Body of pancreas (tissue), 4 donors: ENCODE results near the gene PARP16. TPM values are rescaled to one million over a fixed set of nuclear protein-coding genes. Genes with fewer than 3 reads are reported as not detected.

Source experiments
- ATAC-seq: fragments of 150-250 bp; one replicate; pipeline ENCODE4 v1.9.1; 2016
- DNase-seq, 4 donors: peaks; one replicate each; pipeline ENCODE4 v3.0.0-alpha.2; 2019
- H3K27ac ChIP-seq, 4 donors: fragments of 200-600 bp; sonication (generic); 1 replicate in 3 of 4; 2 replicates in 1 of 4; pipeline versions ENCODE4 v1.5.1 to v1.6.1; 2016 to 2019; ENCODE audit warnings: mild to moderate bottlenecking in 1 of 4, mixed read lengths in 1 of 4, moderate library complexity in 1 of 4
- H3K27me3 ChIP-seq, 2 donors: fragments of 200-600 bp; sonication (generic); one replicate each; pipeline ENCODE4 v1.6.0; 2016; ENCODE audit warnings: mild to moderate bottlenecking in 1 of 2
- H3K36me3 ChIP-seq, 2 donors: fragments of 200-600 bp; sonication (generic); replicated peaks in 1 of 2; 2 replicates each; pipeline ENCODE4 v1.5.1; 2016; ENCODE audit warnings: low read depth in 2 of 2; ENCODE audit not compliant: insufficient read depth in 1 of 2
- H3K4me1 ChIP-seq: fragments of 200-600 bp; sonication (generic); one replicate; pipeline ENCODE4 v1.6.0; 2016
- H3K4me3 ChIP-seq, 2 donors: fragments of 200-600 bp; sonication (generic); 1 replicate in 1 of 2; 2 replicates in 1 of 2; pipeline ENCODE4 v1.5.1; 2016 to 2019
- H3K9me3 ChIP-seq, 3 donors: fragments of 200-600 bp; sonication (generic); 1 replicate in 2 of 3; 2 replicates in 1 of 3; pipeline ENCODE4 v1.5.1; 2016
- CTCF ChIP-seq, 7 experiments: fragments of 450-650 bp in 4 of 7; fragments of 200-600 bp in 3 of 7; sonication (generic) in 3 of 7; IDR thresholded peaks; one replicate each; pipeline ENCODE4 v1.5.1; 2016 to 2019; ENCODE audit warnings: antibody characterized with exemption in 7 of 7
- POLR2A ChIP-seq, 3 donors: fragments of 450-650 bp; IDR thresholded peaks; one replicate each; pipeline ENCODE4 v1.6.1; 2016; ENCODE audit warnings: antibody characterized with exemption in 3 of 3, mild to moderate bottlenecking in 2 of 3
- WGBS, 2 donors: methylation state at CpG; one replicate each; pipeline ENCODE4 v1.1.5; 2017; 5-methylcytosine and 5-hydroxymethylcytosine counted together
- intact Hi-C: fragments of 100-400 bp; cut with DNase I; formaldehyde crosslinking; loops from one replicate; pipeline ENCODE4 v1.15.1; 2023
- total RNA-seq, 2 donors: library from RNA; depleted of rRNA; stranded (reverse); fragments of >200 nt; gene quantifications; one replicate each; pipeline ENCODE4 v1.1.0, GENCODE V29; 2016

The PARP16 gene
- total RNA-seq, 2 donors from 2014 or later = 5.2 to 17.5 TPM

- no peak for DNase-seq
- no peak for TF ChIP-seq CTCF (IDR thresholded peaks at IDR 0.05)
- no peak for TF ChIP-seq POLR2A (IDR thresholded peaks at IDR 0.05)
- H3K9me3 ChIP-seq = no peaks in the 10 kb centered on the region
- ATAC-seq = no peak
- no peak overlapping the region for H3K4me3 ChIP-seq
- H3K36me3 ChIP-seq = no peaks in the 10 kb centered on the region
- 75 to 86% methylated on average over 2 of the region's 2 CpGs for WGBS, 2 donors
- intact Hi-C loops = no loop called here
- peaks cover 4% of the 10 kb centered on the region for H3K4me1 ChIP-seq
- no peaks in the 10 kb centered on the region for H3K27me3 ChIP-seq
- H3K27ac ChIP-seq = no peak overlapping the region
Measured at GRCh38 chr15:65326818-65327217, 40.1 kb upstream of the PARP16 start.

DNA sequence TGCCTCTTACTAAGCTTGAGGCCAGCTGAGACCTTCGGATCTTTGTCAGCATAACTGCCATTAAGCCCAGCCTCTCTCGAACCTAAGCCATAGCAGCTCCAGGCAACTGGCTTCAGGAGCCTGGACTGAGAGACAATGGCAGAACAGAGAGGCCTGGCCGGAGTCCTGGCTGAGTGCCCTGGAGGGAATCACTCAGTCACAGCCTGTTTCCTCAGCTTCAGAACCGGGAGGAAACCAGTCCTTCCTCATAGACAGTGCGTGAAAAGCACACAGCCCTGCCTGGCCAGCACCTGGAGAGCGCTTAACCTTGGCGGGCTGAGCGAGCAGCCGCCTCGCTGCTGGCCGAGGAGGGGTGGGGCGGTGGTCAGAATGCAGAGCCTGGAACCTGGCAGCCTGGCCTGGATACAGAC, 39.4 kb upstream of the PARP16 start:
- no peaks in the 10 kb centered on the region for H3K27me3 ChIP-seq
- WGBS, 2 donors = 32 to 35% methylated on average over 3 to 6 of the region's 12 CpGs
- ATAC-seq = peak; percentile 50
- peak in 3 of 4 donors; percentile 8 to 45 (median 25) for DNase-seq
- H3K4me1 ChIP-seq = peaks cover 4% of the 10 kb centered on the region
- no peak overlapping the region for H3K4me3 ChIP-seq
- intact Hi-C loops = no loop called here
- no peak overlapping the region for H3K27ac ChIP-seq
- TF ChIP-seq CTCF (IDR thresholded peaks at IDR 0.05) (no peak), POLR2A (IDR thresholded peaks at IDR 0.05) (no peak)
- H3K36me3 ChIP-seq = no peaks in the 10 kb centered on the region
- no peaks in the 10 kb centered on the region for H3K9me3 ChIP-seq

GRCh38 chr15:65323071-65323511, 36.4 kb upstream of the PARP16 start:
- ATAC-seq (peak; percentile 19), DNase-seq (peak in 3 of 4 donors; percentile 62 to 72 (median 65))
- H3K4me3 ChIP-seq = no peak overlapping the region
- no peaks in the 10 kb centered on the region for H3K9me3 ChIP-seq
- WGBS, 2 donors = 6 to 8% methylated on average over 6 to 9 of the region's 9 CpGs
- H3K27ac ChIP-seq = no peak overlapping the region
- peaks cover 4% of the 10 kb centered on the region for H3K4me1 ChIP-seq
- intact Hi-C loops = no loop called here
- H3K36me3 ChIP-seq = no peaks in the 10 kb centered on the region
- H3K27me3 ChIP-seq = no peaks in the 10 kb centered on the region
- TF ChIP-seq CTCF (IDR thresholded peaks at IDR 0.05) = no peak
- no peak for TF ChIP-seq POLR2A (IDR thresholded peaks at IDR 0.05)

DNA sequence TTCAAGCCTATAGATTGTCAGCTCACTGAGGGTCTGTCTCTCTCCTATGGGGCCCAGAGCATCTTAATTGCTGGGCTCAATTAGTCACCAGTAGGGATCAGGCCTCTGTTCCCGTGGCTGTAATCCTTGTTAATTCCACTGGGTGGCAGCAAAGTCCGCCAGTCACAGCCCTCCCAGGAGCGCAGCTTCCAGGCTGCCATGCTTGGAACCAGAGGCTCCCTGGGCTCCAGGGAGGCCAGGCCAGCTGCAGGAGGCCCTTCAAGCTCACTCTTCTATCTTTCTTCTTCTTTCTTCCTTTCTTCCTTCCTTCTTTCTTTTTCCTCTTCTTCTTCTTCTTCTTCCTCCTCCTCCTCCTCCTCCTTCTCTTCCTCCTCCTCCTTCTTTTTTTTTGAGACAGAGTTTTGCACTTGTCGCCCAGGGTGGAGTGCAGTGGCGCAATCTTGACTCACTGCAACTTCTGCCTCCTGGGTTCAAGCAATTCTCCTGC, 32.2 kb upstream of the PARP16 start:
- peak; percentile 83 to 97 (median 95) for TF ChIP-seq CTCF (IDR thresholded peaks at IDR 0.05)
- TF ChIP-seq POLR2A (IDR thresholded peaks at IDR 0.05) = no peak
- H3K27ac ChIP-seq = no peak overlapping the region
- intact Hi-C loops = loop anchor here (5.0 kb wide), 1 partner anchor 68 kb away; no protein-coding TSS in a partner anchor

DNA sequence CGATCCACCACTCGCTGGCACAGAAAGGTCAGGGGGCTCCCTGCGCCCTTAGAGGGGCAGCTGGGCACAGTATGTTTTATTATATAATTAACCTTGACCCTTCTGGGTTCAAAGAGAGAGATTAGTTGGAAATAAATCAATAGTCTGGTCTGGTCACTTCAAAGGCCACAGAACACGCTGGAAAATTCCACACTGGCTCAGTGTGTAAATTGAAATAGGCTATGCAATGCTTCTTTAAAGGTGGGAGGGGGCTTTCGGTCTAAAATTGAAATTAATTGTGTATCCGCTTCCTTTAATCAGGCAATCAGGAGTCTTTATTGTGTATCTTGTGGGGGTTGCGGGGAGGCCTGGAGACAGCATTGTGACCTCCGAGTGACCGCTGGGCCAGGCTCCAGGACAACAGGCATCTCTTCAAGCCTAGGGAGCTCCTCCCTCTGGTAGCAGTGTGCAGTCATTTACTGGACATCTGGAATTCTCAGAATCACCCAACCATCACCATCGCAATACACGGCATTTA, 25.8 kb upstream of the PARP16 start:
- Histone ChIP-seq H3K27me3 (no peaks in the 10 kb centered on the region), H3K4me1 (no peaks in the 10 kb centered on the region), H3K9me3 (no peaks in the 10 kb centered on the region), H3K4me3 (no peak overlapping the region), H3K27ac (no peak overlapping the region), H3K36me3 (no peaks in the 10 kb centered on the region)
- DNase-seq = no peak
- TF ChIP-seq POLR2A (IDR thresholded peaks at IDR 0.05) = no peak
- no peak for TF ChIP-seq CTCF (IDR thresholded peaks at IDR 0.05)
- intact Hi-C loops = no loop called here
- no peak for ATAC-seq
- WGBS, 2 donors = 71 to 72% methylated on average over 11 of the region's 11 CpGs

More for the DNA sequence above, 32.2 kb upstream of the PARP16 start:
- no peaks in the 10 kb centered on the region for H3K36me3 ChIP-seq
- DNase-seq (peak; percentile 83 to 86 (median 83)), ATAC-seq (peak; percentile 98)
- no peaks in the 10 kb centered on the region for H3K27me3 ChIP-seq
- 37 to 40% methylated on average over 5 of the region's 5 CpGs for WGBS, 2 donors
- H3K9me3 ChIP-seq = no peaks in the 10 kb centered on the region
- H3K4me3 ChIP-seq = no peak overlapping the region
- H3K4me1 ChIP-seq = no peaks in the 10 kb centered on the region
